ENCODE results near the gene SCUBE2.

GRCh38 chr11:9096427-9096826, 5.0 kb upstream of the SCUBE2 start:
- no peak for TF ChIP-seq CTCF (IDR thresholded peaks at IDR 0.05)
- no peak for TF ChIP-seq POLR2A (IDR thresholded peaks at IDR 0.05)

All from body of pancreas (tissue), 4 donors.